ENCODE measurements around the gene TRIM38. TPM values are rescaled to one million over a fixed set of nuclear protein-coding genes. Genes with fewer than 3 reads are reported as not detected.
A peak's percentile ranks its signal among the peaks of the same experiment; 100 is the strongest.

Gene TRIM38
- total and polyA plus RNA-seq, 12 donors = 1.3 to 5.4 (median 2.7) TPM

GRCh38 chr6:26019261-26019830 lies 56.7 kb downstream of the TRIM38 start:
- peaks cover 0 to 6% (median 0%) of the 10 kb centered on the region in 11 donors for H3K9me3 ChIP-seq
- no peak for ATAC-seq
- no peaks in the 10 kb centered on the region for H3K36me3 ChIP-seq
- WGBS, 2 donors = 67 to 74% methylated on average over 9 of the region's 9 CpGs
- peaks cover 0 to 44% (median 13%) of the 10 kb centered on the region in 9 donors for H3K4me1 ChIP-seq
- no peak overlapping the region for H3K4me3 ChIP-seq
- no peak for DNase-seq
- H3K27me3 ChIP-seq = no peaks in the 10 kb centered on the region
- intact Hi-C loops (cut with DNase I) = no loop called here
- H3K27ac ChIP-seq = peak overlapping the region in 3 of 10 donors; percentile 96 to 99 (median 98)
- TF ChIP-seq, protein P1, sequence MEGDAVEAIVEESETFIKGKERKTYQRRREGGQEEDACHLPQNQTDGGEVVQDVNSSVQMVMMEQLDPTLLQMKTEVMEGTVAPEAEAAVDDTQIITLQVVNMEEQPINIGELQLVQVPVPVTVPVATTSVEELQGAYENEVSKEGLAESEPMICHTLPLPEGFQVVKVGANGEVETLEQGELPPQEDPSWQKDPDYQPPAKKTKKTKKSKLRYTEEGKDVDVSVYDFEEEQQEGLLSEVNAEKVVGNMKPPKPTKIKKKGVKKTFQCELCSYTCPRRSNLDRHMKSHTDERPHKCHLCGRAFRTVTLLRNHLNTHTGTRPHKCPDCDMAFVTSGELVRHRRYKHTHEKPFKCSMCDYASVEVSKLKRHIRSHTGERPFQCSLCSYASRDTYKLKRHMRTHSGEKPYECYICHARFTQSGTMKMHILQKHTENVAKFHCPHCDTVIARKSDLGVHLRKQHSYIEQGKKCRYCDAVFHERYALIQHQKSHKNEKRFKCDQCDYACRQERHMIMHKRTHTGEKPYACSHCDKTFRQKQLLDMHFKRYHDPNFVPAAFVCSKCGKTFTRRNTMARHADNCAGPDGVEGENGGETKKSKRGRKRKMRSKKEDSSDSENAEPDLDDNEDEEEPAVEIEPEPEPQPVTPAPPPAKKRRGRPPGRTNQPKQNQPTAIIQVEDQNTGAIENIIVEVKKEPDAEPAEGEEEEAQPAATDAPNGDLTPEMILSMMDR (IDR thresholded peaks at IDR 0.05) = no peak

DNA sequence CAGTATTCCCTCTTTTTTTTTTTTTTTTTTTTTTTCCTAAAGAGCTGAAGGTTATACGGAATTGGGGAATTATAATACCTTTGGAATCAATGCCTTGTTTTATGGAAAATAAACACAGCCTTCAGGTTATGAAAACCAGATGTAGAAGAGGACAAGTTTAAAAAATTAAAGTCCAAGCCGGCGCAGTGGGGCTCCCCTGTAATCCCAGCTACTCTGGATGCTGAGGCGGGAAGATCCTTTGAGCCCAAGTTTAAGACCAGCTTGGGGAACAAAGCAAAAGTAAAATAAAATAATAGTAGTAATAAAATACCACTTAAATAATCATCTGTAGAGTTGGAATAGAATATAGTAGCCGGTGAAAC lies 57.3 kb downstream of the TRIM38 start:
- intact Hi-C loops (cut with DNase I) = loop anchor here in 5 of 10 donors (2.0 to 10.0 kb wide), 7 partner anchors 103 to 1815 kb away; partner anchors contain the start of gene ZNF184 (in 2 of the 5)
- TF ChIP-seq, protein P1 (IDR thresholded peaks at IDR 0.05) = no peak
- Histone ChIP-seq H3K27me3 (no peaks in the 10 kb centered on the region), H3K9me3 (peaks cover 0 to 6% (median 0%) of the 10 kb centered on the region in 11 donors), H3K4me3 (peak overlapping the region in 9 of 10 donors; percentile 43 to 75 (median 68)), H3K4me1 (peaks cover 0 to 44% (median 15%) of the 10 kb centered on the region in 9 donors), H3K27ac (peak overlapping the region in 9 of 10 donors; percentile 92 to 99 (median 98)), H3K36me3 (no peaks in the 10 kb centered on the region)
- DNase-seq = no peak
- ATAC-seq = no peak
- WGBS, 2 donors = 15 to 30% methylated on average over 5 of the region's 5 CpGs

DNA sequence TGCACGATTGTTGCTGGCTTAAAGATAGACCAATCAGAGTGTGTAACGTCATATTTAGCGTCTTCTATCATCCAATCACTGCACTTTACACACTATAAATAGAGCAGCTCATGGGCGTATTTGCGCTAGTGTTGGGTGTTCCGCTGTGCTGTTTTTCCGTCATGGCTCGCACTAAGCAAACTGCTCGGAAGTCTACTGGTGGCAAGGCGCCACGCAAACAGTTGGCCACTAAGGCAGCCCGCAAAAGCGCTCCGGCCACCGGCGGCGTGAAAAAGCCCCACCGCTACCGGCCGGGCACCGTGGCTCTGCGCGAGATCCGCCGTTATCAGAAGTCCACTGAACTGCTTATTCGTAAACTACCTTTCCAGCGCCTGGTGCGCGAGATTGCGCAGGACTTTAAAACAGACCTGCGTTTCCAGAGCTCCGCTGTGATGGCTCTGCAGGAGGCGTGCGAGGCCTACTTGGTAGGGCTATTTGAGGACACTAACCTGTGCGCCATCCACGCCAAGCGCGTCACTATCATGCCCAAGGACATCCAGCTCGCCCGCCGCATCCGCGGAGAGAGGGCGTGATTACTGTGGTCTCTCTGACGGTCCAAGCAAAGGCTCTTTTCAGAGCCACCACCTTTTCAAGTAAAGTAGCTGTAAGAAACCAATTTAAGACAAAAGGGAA lies 57.9 kb downstream of the TRIM38 start:
- Histone ChIP-seq H3K27me3 (no peaks in the 10 kb centered on the region), H3K36me3 (no peaks in the 10 kb centered on the region), H3K4me3 (peak overlapping the region; percentile 41 to 75 (median 66)), H3K27ac (peak overlapping the region; percentile 92 to 99 (median 97)), H3K9me3 (peaks cover 0 to 6% (median 0%) of the 10 kb centered on the region in 11 donors), H3K4me1 (peaks cover 0 to 47% (median 17%) of the 10 kb centered on the region in 9 donors)
- DNase-seq (peak; percentile 71 to 87), ATAC-seq (peak; percentile 70 to 85 (median 78))
- intact Hi-C loops (cut with DNase I) = loop anchor here in 5 of 10 donors (2.0 to 10.0 kb wide), 7 partner anchors 102 to 1814 kb away; partner anchors contain the start of gene ZNF184 (in 2 of the 5)
- WGBS, 2 donors = 0% methylated on average over 45 of the region's 45 CpGs
- TF ChIP-seq, protein P1 (IDR thresholded peaks at IDR 0.05) = peak in 1 of 9 donors; percentile 7

GRCh38 chr6:26021001-26021349 lies 58.4 kb downstream of the TRIM38 start:
- peak overlapping the region; percentile 41 to 75 (median 66) for H3K4me3 ChIP-seq
- WGBS, 2 donors = 0 to 1% methylated on average over 23 of the region's 23 CpGs
- ATAC-seq (peak; percentile 0 to 13 (median 4)), DNase-seq (peak; percentile 54 to 58)
- peaks cover 0 to 6% (median 0%) of the 10 kb centered on the region in 11 donors for H3K9me3 ChIP-seq
- no peaks in the 10 kb centered on the region for H3K27me3 ChIP-seq
- intact Hi-C loops (cut with DNase I) = loop anchor here in 5 of 10 donors (2.0 to 10.0 kb wide), 7 partner anchors 102 to 1814 kb away; partner anchors contain the start of gene ZNF184 (in 2 of the 5)
- H3K27ac ChIP-seq = peak overlapping the region; percentile 92 to 99 (median 97)
- peaks cover 0 to 52% (median 22%) of the 10 kb centered on the region in 9 donors for H3K4me1 ChIP-seq
- no peaks in the 10 kb centered on the region for H3K36me3 ChIP-seq
- TF ChIP-seq, protein P1 (IDR thresholded peaks at IDR 0.05) = no peak

Measured in heart right ventricle (tissue), 16 donors.